HCT116 (cell line): ENCODE results near the gene PFDN4. TPM values are rescaled to one million over a fixed set of nuclear protein-coding genes. Genes with fewer than 3 reads are reported as not detected.

Experiments
- ATAC-seq: fragments of 200-7000 bp; cut with Tn5 transposase; 2 replicates; pipeline ENCODE4 v1.9.1; 2020; ENCODE audit warnings: mild to moderate bottlenecking, moderate library complexity
- BruUV-seq: library from RNA; stranded (reverse); fragments of 400-500 nt; replicated peaks from 2 replicates; lab custom pipeline; 2021; lab: Mats Ljungman, UMichigan
- CTCF ChIA-PET: fragments of 300-600 bp; sonication (Branson Sonifier 250); formaldehyde crosslinking; loops from one replicate; lab custom pipeline; 2021; ENCODE audit warnings: antibody characterized with exemption; lab: Charles Lee
- POLR2A ChIA-PET: fragments of 300-600, 350-600 bp; sonication (Branson Sonifier 250); formaldehyde crosslinking; loops from one replicate; lab custom pipeline; 2021; ENCODE audit warnings: antibody characterized with exemption; lab: Charles Lee
- RAD21 ChIA-PET, 2 experiments: fragments of 300-600 bp; sonication (Branson Sonifier 250); formaldehyde crosslinking; loops; one replicate each; lab custom pipeline; 2023; ENCODE audit warnings: low total read pairs in 2 of 2; ENCODE audit not compliant: uncharacterized antibody in 2 of 2, unreplicated experiment in 2 of 2, low non-redundant PET in 1 of 2; lab: Charles Lee
- DNase-seq: peaks from one replicate; pipeline ENCODE4 v3.0.0-alpha.2; 2010; ENCODE audit warnings: low read depth, low spot score
- H2AFZ ChIP-seq: fragments of 200-600 bp; shearing (Covaris generic), sonication (generic); 2 replicates; pipeline ENCODE4 v1.6.1; 2017; ENCODE audit warnings: low read depth, mixed run types, mixed read lengths, antibody characterized with exemption, low read length; ENCODE audit not compliant: poor library complexity, severe bottlenecking
- H3K27ac ChIP-seq: 2 replicates; pipeline ENCODE4 v1.5.1; 2012; ENCODE audit warnings: low read depth, low read length
- H3K27me3 ChIP-seq: fragments of 200-600 bp; sonication (generic); 2 replicates; pipeline ENCODE4 v1.6.1; 2016; ENCODE audit warnings: mixed run types, low read length, mixed read lengths; ENCODE audit not compliant: insufficient read depth
- H3K36me3 ChIP-seq, 2 experiments: fragments of 200-500 bp in 1 of 2; fragments of 200-600 bp in 1 of 2; sonication (Bioruptor generic) in 1 of 2; sonication (generic) in 1 of 2; 2 replicates each; pipeline versions ENCODE4 v1.5.1 to v1.6.1; 2014 to 2016; ENCODE audit warnings: low read length in 2 of 2, inconsistent platforms in 1 of 2, mixed read lengths in 1 of 2, mixed run types in 1 of 2; ENCODE audit not compliant: insufficient read depth in 2 of 2, control insufficient read depth in 1 of 2
- H3K4me1 ChIP-seq, 2 experiments: fragments of 200-600 bp in 1 of 2; sonication (generic) in 1 of 2; 2 replicates each; pipeline versions ENCODE4 v1.5.1 to v1.6.1; 2012 to 2017; ENCODE audit warnings: low read length in 2 of 2, inconsistent platforms in 1 of 2, mild to moderate bottlenecking in 1 of 2, mixed read lengths in 1 of 2, mixed run types in 1 of 2, moderate library complexity in 1 of 2; ENCODE audit not compliant: insufficient read depth in 2 of 2, control insufficient read depth in 1 of 2
- H3K4me2 ChIP-seq: fragments of 200-600 bp; sonication (generic); 2 replicates; pipeline ENCODE4 v1.6.1; 2017; ENCODE audit warnings: mixed run types, low read length, mixed read lengths
- H3K4me3 ChIP-seq, 2 experiments: fragments of 200-600 bp in 1 of 2; sonication (generic) in 1 of 2; replicated peaks in 1 of 2; 2 replicates each; pipeline ENCODE4 v1.5.1; 2011 to 2016; ENCODE audit warnings: low read length in 2 of 2, control low read depth in 1 of 2, low read depth in 1 of 2, mild to moderate bottlenecking in 1 of 2, mixed read lengths in 1 of 2, mixed run types in 1 of 2
- H3K79me2 ChIP-seq: fragments of 200-600 bp; sonication (generic); 2 replicates; pipeline ENCODE4 v1.6.1; 2017; ENCODE audit warnings: mild to moderate bottlenecking, mixed run types, low read length, moderate library complexity, mixed read lengths; ENCODE audit not compliant: insufficient read depth
- H3K9ac ChIP-seq: fragments of 200-600 bp; sonication (generic); 2 replicates; pipeline ENCODE4 v1.6.1; 2016; ENCODE audit warnings: low read length, mixed read lengths
- H3K9me2 ChIP-seq: fragments of 200-600 bp; sonication (generic), shearing (Covaris generic); 2 replicates; pipeline ENCODE4 v1.6.1; 2017; ENCODE audit warnings: mixed run types, mild to moderate bottlenecking, moderate library complexity; ENCODE audit not compliant: insufficient read depth
- H3K9me3 ChIP-seq, 2 experiments: fragments of 200-500 bp in 1 of 2; fragments of 200-600 bp in 1 of 2; sonication (Bioruptor generic) in 1 of 2; sonication (generic) in 1 of 2; 2 replicates each; pipeline ENCODE4 v1.6.1; 2014 to 2017; ENCODE audit warnings: low read length in 2 of 2, mixed read lengths in 2 of 2, inconsistent platforms in 1 of 2, low read depth in 1 of 2, mild to moderate bottlenecking in 1 of 2, mixed run types in 1 of 2, moderate library complexity in 1 of 2; ENCODE audit not compliant: control insufficient read depth in 1 of 2, insufficient read depth in 1 of 2
- H4K20me1 ChIP-seq: fragments of 200-600 bp; sonication (generic), shearing (Covaris generic); 2 replicates; pipeline ENCODE4 v1.6.1; 2017; ENCODE audit warnings: mixed run types, mild to moderate bottlenecking, moderate library complexity; ENCODE audit not compliant: insufficient read depth
- CBX3 ChIP-seq: IDR thresholded peaks from 2 replicates; pipeline ENCODE4 v1.6.1; 2012; ENCODE audit warnings: low read depth
- CEBPB ChIP-seq: IDR thresholded peaks from 2 replicates; pipeline ENCODE4 v1.6.1; 2012; ENCODE audit warnings: low read depth
- EGR1 ChIP-seq: IDR thresholded peaks from 2 replicates; pipeline ENCODE4 v1.6.1; 2012; ENCODE audit warnings: low read depth
- ELF1 ChIP-seq: IDR thresholded peaks from 2 replicates; pipeline ENCODE4 v1.6.1; 2012; ENCODE audit warnings: low read depth, borderline replicate concordance
- EZH2phosphoT487 ChIP-seq: fragments of 200-600 bp; IDR thresholded peaks from 2 replicates; pipeline ENCODE4 v1.6.1; 2018; ENCODE audit warnings: antibody characterized with exemption, borderline replicate concordance
- FOSL1 ChIP-seq: IDR thresholded peaks from 2 replicates; pipeline ENCODE4 v1.6.1; 2012; ENCODE audit warnings: low read depth
- JUND ChIP-seq: IDR thresholded peaks from 2 replicates; pipeline ENCODE4 v1.6.1; 2012
- MAX ChIP-seq: IDR thresholded peaks from 2 replicates; pipeline ENCODE4 v1.6.1; 2012
- POLR2A ChIP-seq: IDR thresholded peaks from 2 replicates; pipeline ENCODE4 v1.7.0; 2011; ENCODE audit warnings: borderline replicate concordance; ENCODE audit not compliant: insufficient read depth, insufficient read length; ENCODE audit errors: extremely low read depth
- POLR2AphosphoS5 ChIP-seq: IDR thresholded peaks from 2 replicates; pipeline ENCODE4 v1.6.1; 2011; ENCODE audit warnings: mild to moderate bottlenecking, low read depth, low read length, moderate library complexity
- REST ChIP-seq: IDR thresholded peaks from 2 replicates; pipeline ENCODE4 v1.6.1; 2012; ENCODE audit warnings: low read depth
- SP1 ChIP-seq: IDR thresholded peaks from 2 replicates; pipeline ENCODE4 v1.6.1; 2012; ENCODE audit warnings: low read depth
- SRF ChIP-seq: IDR thresholded peaks from 2 replicates; pipeline ENCODE4 v1.6.1; 2012; ENCODE audit warnings: low read depth
- TCF7L2 ChIP-seq: IDR thresholded peaks from 2 replicates; pipeline ENCODE4 v1.7.0; 2011; ENCODE audit warnings: borderline replicate concordance, inconsistent platforms; ENCODE audit not compliant: insufficient read depth, insufficient read length; ENCODE audit errors: extremely low read depth
- ZBTB33 ChIP-seq: IDR thresholded peaks from 2 replicates; pipeline ENCODE4 v1.6.1; 2011; ENCODE audit warnings: mild to moderate bottlenecking, low read length, moderate library complexity; ENCODE audit not compliant: insufficient replicate concordance; ENCODE audit errors: extremely low read depth
- ZFX ChIP-seq: fragments of 450-650 bp; IDR thresholded peaks from 2 replicates; pipeline ENCODE4 v1.6.1; 2017
- ZNF274 ChIP-seq: fragments of 200-500 bp; sonication (Bioruptor generic); IDR thresholded peaks from 2 replicates; pipeline ENCODE4 v1.6.1; 2014; ENCODE audit warnings: mild to moderate bottlenecking, low read depth, low read length, inconsistent platforms
- intact Hi-C: fragments of 100-400 bp; cut with micrococcal nuclease; formaldehyde crosslinking; loops from 2 replicates; pipeline ENCODE4 v1.10.0; 2022
- total RNA-seq: library from RNA; stranded (reverse); gene quantifications from one replicate; pipeline ENCODE4 v1.2.1, GENCODE V29; 2021; ENCODE audit not compliant: unreplicated experiment

PFDN4 gene
- total RNA-seq, 1 experiment from 2014 or later = 71.5 TPM

- no peaks in the 10 kb centered on the region for H3K27me3 ChIP-seq
- peaks cover 7 to 17% of the 10 kb centered on the region in 2 experiments; a peak in 3 of 4 replicates for H3K4me1 ChIP-seq
- no peaks in the 10 kb centered on the region for H3K9me2 ChIP-seq
- H4K20me1 ChIP-seq = no peaks in the 10 kb centered on the region
- BruUV-seq = no TSS peak
- DNase-seq (no peak), ATAC-seq (no peak)
- ChIA-PET CTCF (no interaction called here), RAD21 (no interaction called here), POLR2A (no interaction called here)
- H3K36me3 ChIP-seq = peaks cover 12 to 22% of the 10 kb centered on the region in 2 experiments
- intact Hi-C loops = no loop called here
- H3K4me2 ChIP-seq = no peak overlapping the region
- H2AFZ ChIP-seq = no peak overlapping the region
- no peak overlapping the region for H3K27ac ChIP-seq
- peaks cover 81% of the 10 kb centered on the region for H3K79me2 ChIP-seq
- no peaks in the 10 kb centered on the region for H3K9me3 ChIP-seq
- no peak overlapping the region for H3K4me3 ChIP-seq
- no peak for TF ChIP-seq FOSL1
- TF ChIP-seq ELF1 = no peak
- TF ChIP-seq MAX = no peak
- no peak for TF ChIP-seq SRF
- TF ChIP-seq EGR1 = no peak
- TF ChIP-seq ZBTB33 = no peak
- TF ChIP-seq SP1 = no peak
- no peak for TF ChIP-seq CBX3
- no peak for TF ChIP-seq JUND
- no peak for TF ChIP-seq ZFX
- no peak for TF ChIP-seq EZH2phosphoT487
- TF ChIP-seq POLR2AphosphoS5 = no peak
- no peak for TF ChIP-seq REST
- TF ChIP-seq CEBPB = no peak
- no peak for TF ChIP-seq POLR2A
- TF ChIP-seq TCF7L2 = no peak
- TF ChIP-seq ZNF274 = no peak
- no peak overlapping the region for H3K9ac ChIP-seq
Observed at GRCh38 chr20:54212226-54212625, 4.3 kb downstream of the PFDN4 start.
